ENCODE measurements around the gene IKBIP.
A peak's percentile ranks its signal among the peaks of the same experiment; 100 is the strongest.
"Not testable (repeated sequence)": the region's sequence is repeated elsewhere in the genome, so short reads cannot be mapped to it uniquely, and the experiment has no call there.

Gene IKBIP

DNA sequence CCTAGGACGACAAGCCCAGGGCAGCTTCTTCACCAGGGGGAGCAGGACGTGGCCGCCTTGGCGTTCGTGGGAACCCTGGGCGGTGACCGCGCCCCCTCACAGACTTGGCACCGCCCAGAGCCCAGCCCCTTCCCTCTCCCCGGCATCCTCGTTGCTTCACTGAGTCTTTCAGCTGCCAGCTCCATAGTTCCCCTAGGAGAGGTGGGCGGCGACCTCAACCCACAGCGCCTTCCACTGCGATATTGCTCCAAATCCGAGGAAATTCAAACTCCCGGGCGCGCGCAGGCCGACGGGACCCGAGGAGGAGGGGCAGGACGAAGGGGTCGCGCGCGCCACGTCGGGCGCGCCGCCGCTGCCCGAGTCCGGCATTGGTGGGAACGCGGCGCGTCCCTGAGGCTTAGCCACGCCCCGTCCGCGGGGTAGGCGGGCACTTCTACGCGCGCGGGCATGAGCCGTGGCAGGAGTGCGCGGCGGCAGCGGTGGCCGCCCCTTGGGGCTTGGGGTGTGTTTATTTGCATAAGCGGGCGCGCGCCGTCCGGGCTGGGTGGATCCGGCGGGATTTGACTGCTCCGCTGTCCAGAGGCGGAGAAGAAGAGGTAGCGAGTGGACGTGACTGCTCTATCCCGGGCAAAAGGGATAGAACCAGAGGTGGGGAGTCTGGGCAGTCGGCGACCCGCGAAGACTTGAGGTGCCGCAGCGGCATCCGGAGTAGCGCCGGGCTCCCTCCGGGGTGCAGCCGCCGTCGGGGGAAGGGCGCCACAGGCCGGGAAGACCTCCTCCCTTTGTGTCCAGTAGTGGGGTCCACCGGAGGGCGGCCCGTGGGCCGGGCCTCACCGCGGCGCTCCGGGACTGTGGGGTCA, at the start of gene IKBIP, which contains the start of gene APAF1:
Gene IKBIP (minus strand): TSS at position 77 of the 860 bp plus-strand sequence. CDS start 87 bp downstream, outside the sequence.
Gene APAF1 (plus strand): TSS at position 579 of the 860 bp plus-strand sequence. CDS start 3,070 bp downstream, outside the sequence.
- peak; percentile 95 for DNase-seq

GRCh38 chr12:98691351-98691750, 46.8 kb upstream of the IKBIP start:
- no peak for DNase-seq

GRCh38 chr12:98686603-98687002, 42.0 kb upstream of the IKBIP start:
- no peak for DNase-seq

GRCh38 chr12:98684199-98684598, 39.6 kb upstream of the IKBIP start:
- no peak for DNase-seq

DNA sequence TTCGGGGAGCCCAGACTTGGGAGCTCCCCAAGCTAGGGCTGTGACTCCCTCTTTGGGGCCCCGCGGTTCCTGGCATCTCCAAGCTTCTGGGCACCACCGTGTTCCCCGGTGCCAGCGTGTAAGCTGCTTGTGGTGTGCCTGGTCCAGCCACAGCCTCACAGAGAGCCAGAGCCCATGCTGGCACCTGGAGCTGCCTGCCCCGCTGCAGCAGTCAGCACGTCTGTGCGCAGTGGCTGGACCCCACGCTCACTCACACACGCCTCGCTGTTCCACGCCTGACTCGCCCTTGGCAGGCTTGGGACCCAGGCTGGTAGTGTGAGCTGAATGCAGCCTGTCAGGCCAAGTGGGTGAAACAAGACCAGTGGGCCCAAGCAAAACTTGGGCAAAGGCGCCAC, 35.0 kb upstream of the IKBIP start:
- DNase-seq: no peak

GRCh38 chr12:98678946-98679610, 34.5 kb upstream of the IKBIP start:
- no peak for DNase-seq

GRCh38 chr12:98678236-98678945, 33.8 kb upstream of the IKBIP start:
- no peak for DNase-seq

DNA sequence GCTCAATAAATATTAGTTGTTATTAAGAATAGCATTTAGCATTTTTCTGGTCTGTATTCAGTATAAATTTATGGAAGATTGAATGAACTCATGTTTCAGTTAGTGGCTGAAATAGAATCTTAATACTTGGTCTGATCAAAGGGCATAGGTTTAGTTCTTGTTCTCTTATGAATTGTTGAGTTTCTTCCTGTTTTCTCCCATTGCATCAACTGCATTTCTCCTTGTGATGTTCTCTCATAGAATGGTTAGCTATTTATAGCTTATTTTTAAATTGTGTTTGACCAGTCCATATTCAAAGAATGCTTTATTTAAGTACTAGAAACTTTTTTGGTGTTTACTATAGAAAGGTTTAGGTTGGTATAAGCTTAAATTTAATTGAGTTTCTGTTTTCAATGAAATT, 30.3 kb upstream of the IKBIP start:
- DNase-seq: no peak

DNA sequence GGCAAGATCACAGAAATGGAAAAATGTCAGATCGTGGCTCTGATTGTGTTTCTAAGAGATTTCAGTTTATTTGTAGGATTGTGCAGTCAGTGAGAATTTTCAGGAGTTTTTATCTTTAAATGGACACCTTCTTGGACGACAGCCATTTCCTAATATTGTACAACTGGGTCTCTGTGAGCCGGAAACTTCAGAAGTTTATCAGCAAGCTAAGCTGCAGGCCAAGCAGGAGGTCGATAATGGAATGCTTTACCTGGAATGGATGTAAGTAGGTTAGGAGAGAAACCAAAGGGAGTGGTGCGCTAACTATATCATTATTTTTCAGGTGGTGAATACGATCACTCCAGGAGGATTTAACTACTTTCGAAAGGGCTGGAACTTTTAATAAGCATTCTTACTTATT, 26.9 kb upstream of the IKBIP start:
- no peak for DNase-seq

- no peak for DNase-seq
Measured at GRCh38 chr12:98669751-98670150, 25.2 kb upstream of the IKBIP start.

DNA sequence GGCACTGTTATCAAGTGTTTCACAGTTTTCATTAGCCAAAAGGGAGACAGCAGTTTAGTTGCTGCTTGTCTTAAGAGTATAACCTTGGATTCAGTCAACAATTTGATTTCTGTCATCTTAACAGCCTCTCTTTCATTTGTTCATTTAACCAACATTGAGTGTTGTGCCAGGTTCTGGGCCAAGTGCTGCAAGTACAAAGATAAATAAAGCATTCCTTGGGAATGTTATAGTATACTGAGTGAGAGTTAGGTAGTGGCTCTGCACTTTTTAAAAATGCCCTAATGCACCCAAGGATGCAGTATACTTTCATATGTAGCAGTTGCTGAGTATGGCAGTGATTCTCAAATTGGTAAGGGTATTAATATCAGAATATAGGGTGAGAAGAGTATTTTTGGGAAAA, 15.9 kb upstream of the IKBIP start:
- no peak for DNase-seq

- no peak for DNase-seq
Measured at GRCh38 chr12:98656289-98657101, 11.9 kb upstream of the IKBIP start.

DNA sequence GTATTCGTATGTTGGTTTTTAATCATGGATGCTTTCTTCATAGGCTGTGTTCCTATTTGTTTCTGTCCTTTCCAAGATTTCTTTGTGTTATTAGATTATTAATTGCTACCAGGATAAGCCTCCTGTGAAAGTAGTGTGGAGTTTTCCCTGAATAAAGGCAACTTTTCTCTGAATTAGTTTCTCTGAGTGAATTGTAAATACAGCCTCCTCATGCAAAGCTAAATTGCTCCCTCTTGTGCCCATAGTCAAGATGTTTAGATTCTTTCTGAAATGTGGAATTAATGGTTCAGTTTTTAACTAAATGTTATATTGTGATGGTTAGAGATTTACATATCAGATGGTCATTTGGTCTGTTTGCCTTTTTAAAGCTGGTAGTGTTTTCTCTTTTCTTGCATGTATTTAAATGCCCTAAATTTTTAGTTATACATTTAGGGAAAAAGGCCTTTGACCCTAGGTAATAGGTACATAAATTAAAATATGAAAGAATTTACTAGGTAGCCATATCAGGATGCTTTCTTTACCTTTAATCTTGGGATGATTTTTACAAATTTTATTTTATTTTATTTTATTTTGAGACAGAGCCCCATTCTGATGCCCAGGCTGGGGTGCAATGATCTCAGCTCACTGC, 9.4 kb upstream of the IKBIP start:
- DNase-seq: peak; percentile 24

GRCh38 chr12:98651328-98651727, 6.7 kb upstream of the IKBIP start:
- no peak for DNase-seq

DNA sequence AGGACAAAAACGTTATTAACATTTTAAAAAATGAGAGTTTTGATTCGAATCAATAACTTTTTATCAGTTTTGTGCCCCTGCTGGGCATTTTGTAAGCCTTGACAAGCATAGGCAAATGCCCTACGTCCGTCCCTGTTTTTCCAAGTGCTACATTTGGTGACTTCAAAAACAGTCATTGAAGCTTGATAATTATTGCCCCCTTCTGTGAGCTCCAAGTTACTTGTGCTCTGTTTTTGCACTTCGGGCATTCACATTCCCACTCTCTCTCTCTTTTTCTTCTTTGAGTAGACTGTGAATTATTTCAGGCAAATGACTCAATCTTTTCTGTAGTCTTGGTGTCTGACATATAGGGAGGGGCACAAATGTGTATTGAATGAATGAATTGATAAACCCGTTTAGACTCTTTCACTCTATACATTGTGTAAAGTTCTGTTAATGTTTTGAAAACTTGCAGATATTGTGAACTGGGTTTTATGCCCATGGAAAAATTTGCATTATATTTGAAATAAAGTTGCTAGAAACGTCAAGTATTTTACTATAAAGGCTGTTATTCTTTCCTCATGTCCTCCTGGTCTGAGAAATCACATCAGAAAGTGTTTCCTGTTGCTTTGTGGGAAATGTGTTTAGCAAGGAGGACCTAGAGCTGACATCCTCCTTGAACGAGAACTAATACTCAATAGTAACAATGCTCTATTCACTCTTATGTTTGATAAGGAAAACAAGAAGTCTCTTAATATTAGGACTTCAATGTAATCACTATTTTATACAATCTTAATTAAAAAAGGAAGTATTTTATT, 1.9 kb upstream of the IKBIP start:
- no peak for DNase-seq

DNA sequence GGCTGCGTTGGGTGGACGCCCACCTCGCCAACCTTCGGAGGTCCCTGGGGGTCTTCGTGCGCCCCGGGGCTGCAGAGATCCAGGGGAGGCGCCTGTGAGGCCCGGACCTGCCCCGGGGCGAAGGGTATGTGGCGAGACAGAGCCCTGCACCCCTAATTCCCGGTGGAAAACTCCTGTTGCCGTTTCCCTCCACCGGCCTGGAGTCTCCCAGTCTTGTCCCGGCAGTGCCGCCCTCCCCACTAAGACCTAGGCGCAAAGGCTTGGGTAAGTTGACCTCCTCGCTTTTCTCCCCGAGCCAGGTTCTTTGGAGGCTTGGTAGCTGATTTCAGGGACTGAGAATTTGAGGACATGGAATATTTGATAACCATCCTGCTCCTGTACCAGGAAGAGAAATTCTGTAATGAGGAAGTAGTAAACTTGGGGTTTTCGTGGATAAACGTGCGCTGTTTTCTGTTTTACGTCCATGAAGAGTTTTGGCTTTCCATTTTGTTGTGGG, 1.0 kb upstream of the IKBIP start:
- DNase-seq: no peak

- DNase-seq: no peak
Measured at GRCh38 chr12:98644433-98644711, 216 bp downstream of the IKBIP start.

- not testable (repeated sequence) for DNase-seq
Measured at GRCh38 chr12:98642801-98643200, 1.8 kb downstream of the IKBIP start.

- no peak for DNase-seq
Measured at GRCh38 chr12:98639491-98639890, 5.1 kb downstream of the IKBIP start.

DNA sequence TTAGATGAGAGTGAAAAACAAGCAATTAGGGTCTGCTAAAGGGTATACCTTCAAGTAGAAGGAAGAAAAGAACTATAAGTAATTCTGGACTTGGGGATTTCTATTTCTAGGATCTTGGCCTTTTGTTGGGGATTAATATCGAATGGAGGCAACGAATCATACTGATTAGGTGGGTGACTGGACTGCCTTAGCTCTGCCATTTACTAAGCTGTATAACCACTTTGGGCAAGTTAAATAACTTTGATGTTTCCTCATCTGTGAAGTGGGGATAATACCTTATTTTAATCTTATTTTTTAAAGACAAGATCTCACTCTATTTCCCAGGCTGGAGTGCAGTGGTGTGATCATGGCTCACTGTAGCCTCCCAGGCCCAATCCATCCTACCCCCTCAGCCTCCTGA, 6.6 kb downstream of the IKBIP start:
- no peak for DNase-seq

GRCh38 chr12:98637068-98637467, 7.5 kb downstream of the IKBIP start:
- no peak for DNase-seq
